Measurements from ENCODE around the gene IFFO2.
A peak's percentile ranks its signal among the peaks of the same experiment; 100 is the strongest.

Gene IFFO2

DNA sequence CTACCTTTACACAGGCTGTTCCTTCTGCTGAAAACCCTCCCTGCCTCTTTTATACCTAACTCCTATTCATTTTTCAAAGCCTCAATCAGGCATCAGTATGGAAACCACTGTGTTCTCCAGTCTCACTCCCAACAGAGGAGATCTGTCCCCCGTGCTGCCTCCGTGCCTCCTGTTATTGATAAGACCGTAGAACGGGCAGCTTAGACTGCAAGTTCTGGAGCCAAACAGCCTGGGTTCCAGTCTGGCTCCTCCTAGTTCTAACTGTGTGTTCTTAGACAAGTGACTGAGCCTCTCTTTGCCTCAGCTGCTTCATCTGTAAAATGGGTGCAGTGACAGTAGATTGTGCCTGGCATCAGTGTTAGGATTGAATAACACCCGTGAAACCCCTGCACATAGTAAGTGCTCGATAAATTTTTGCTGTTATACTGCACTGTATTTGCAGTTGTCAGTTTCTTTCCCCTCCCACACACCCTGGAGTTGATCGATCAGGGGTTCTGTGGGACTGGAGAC, 17.0 kb upstream of the IFFO2 start:
- H3K4me3 ChIP-seq (ENCODE audit: low read depth, low read length), result no peak overlapping the region
- no peak for DNase-seq (ENCODE audit: low read depth)

DNA sequence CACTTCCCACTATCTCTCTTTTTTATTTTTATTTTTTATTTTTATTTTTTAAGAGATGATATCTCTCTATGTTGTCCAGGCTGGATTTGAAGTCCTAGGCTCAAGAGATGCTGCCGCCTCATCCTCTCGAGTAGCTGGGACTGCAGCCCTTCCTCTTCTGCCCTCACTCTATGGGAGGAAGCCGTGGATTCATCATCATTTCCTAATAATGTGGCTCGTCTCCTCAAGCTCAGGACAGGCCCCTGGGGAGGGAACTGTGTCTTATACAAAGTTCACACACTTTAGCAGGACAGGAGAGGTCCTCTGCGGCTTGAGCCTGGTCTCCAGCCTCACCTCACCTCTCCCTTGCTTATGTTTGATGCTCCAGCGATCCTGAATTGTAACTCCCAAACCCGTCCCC, 16.5 kb upstream of the IFFO2 start:
- no peak for DNase-seq (ENCODE audit: low read depth)
- no peak overlapping the region for H3K4me3 ChIP-seq (ENCODE audit: low read depth, low read length)

DNA sequence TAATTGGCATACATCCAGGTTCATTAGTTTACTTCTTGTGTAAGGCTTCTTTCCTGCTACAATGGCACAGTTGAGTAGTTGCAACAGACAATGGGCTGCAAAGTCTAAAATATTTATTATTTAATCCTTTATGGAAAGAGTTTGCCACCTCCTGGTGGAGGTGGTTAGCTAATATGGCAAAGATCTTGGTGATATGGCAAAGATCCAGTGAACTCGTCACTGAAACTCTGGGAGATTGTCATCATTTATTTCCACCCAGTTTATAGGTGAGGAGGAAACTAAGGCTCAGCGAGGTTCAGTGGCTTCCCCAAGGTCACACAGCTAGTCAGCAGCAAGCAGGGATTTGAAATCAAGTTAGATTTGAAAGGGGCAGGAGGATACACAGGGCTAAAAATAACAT, 16.1 kb upstream of the IFFO2 start:
- no peak overlapping the region for H3K4me3 ChIP-seq (ENCODE audit: low read depth, low read length)

DNA sequence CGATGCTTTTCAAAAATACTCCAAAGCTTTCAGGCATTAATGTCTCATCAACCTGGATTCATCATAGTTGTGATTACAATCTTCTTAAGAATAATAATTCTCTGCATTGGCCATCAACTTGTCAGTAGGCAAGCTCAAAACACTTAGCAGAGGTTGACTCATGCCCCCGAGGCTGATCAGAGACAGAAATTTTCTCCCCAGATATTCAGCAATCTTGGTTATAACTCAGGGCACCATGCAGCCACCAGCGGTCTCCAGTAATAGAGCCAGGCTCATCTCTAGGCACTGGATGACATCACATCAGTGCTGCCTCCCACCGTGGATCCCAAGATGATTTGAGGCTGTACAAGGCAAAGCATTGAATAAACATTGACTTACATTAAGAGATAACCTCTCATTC, 14.3 kb upstream of the IFFO2 start:
- DNase-seq (ENCODE audit: low read depth), result no peak
- no peak overlapping the region for H3K4me3 ChIP-seq (ENCODE audit: low read depth, low read length)

More for the DNA sequence above, 16.1 kb upstream of the IFFO2 start:
- no peak for DNase-seq (ENCODE audit: low read depth)

DNA sequence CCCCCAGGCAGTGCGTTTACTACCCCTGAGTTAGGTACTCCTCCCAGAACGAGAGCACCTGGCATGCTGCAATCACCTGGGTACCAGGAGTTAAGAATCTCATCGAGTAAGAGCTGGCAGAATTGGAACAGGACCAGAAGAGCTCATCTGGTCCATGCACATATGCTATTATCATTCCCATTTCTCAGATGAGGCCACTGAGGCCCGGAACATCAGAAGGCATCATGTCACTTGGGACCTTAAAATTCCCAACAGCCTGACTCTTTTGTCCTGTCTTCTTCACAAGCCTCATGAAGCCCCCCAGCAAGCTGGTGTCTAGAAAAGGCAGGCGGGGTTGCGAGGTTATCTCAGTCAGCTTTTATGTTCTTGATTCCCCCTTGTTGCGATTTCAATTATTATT, 13.9 kb upstream of the IFFO2 start:
- no peak for DNase-seq (ENCODE audit: low read depth)
- H3K4me3 ChIP-seq (ENCODE audit: low read depth, low read length), result no peak overlapping the region

DNA sequence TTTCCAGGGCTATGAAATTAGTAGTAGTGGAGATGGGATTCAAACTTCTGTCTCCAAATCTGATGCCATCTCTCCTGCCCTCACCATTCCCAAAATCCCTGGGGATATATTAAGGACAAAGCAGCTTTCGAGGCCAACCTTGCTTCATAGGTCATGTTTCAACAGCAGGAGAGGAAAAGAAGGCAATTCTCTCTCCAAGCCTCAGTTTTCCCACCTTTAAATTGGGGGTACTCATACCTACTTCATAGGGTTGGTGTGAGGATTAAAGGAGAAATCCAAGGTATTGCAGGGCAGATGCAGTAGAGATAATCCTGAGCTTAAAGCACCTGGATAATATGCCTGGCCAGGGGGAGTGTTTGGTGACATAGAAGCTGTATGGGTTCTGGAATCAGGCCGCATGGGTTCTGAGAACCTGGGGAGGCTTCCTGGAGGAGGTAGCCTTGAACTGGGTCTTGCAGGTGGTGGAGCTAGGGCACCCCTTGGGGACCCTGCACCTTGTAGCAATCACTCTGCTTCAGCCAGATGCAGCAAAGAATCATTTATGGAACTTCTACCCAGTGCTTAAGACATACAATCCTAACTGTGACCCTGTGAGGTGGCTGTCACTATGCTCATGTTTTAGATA, 10.7 kb upstream of the IFFO2 start:
- DNase-seq (ENCODE audit: low read depth), result no peak
- no peak overlapping the region for H3K4me3 ChIP-seq (ENCODE audit: low read depth, low read length)

DNA sequence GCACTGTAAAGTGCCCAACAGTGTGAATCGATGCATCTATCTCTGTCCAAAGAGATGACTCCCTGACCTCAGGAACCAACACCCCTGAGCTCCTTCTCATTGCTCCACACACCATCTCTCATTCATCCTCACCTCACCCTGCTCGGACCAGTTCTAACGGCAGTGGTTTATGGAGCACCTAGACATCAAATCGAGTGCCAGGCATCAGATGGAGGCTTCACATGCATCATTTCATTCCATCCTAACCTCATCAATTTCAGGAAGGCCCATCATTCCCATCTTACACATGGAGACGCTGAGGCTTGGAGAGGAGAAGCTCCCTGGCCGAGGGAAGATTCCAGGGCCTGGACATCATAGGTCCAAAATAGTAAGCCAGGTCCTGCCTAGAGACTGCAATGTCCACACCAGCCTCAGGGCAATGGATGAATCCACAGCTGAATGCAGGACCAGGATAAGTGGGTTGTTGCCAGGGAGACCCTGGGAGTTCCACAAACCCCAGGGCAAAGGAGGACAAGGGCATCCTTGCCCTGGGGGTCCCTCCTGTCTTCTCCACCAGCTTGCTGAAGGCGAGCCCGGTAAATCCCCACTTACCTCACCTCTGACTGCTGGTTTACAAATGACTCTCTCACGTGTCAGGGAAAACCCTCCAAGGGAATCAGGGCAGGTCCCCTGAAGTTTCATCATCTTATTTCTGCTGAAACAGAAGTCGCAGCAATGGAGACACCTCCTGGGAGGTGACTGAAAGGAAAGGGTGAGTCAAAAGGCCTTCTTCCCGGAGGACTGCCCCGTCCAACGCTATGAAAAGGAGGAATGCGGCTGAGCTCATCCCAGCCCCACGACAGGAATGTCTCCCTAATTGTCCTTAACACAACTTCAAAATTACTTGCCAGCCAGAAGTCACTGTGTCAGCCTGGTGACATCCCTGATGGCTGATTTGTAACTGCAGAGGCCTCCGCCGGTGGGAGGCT, 9.0 kb upstream of the IFFO2 start:
- no peak overlapping the region for H3K4me3 ChIP-seq (ENCODE audit: low read depth, low read length)
- no peak for DNase-seq (ENCODE audit: low read depth)

DNA sequence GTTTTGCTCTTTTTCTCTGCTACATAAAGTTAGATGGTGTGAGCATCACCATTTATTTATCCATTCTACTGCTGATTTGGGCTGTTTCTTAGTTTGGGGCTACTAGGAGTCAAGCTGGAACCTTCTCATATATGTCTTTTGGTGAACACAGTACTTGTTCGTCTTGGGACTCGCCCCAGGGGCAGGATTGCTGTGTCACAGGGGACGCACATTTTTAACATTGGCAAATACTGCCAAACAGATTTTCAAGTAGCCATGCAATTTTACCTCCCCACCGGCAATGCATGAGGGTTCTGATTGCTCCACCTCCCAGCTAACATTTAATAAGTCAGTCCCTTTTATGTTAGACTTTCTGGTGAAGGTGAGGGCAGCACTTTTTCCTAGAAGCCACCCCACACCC, 7.5 kb upstream of the IFFO2 start:
- no peak for DNase-seq (ENCODE audit: low read depth)
- no peak overlapping the region for H3K4me3 ChIP-seq (ENCODE audit: low read depth, low read length)

DNA sequence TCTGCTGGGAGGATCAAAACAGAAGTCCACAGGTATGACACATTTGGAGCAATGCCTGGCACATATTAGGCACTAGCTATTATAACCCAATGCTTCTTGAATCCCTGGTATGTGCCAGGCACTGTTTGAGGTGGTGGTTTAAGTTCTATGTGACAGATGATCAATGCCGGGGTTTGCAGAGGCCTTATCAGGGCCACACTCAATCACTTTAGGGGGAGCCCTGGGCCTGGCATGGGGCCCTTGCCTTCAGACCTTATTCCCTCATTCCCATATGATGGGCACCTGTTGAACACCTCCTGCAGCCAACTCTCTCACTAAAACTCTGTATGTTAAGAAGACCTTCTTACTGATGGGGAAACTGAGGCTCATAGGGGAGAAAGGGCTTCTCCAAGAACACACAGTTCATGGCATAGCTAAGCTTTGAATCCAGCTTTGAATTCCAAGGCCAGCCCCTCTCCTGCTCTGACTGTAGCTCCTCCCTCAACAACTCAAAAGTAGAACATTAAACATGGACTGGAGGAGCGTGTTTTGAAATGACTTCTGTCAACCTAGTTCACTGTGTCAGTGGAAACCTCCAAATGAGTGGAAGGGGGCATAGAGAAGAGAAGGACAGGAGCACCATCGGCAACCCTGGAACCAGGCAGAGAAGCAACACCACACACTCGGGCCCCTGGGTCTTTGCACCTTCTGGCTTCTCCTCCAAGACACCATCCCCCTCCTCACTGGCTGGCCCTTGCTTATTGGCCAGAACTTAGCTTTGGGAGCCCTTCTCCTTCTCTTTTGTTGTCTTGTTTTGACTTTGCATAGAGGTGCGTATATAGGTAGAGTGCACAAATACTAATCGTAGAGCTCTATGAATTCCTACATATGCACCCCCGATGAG, 6.6 kb upstream of the IFFO2 start:
- DNase-seq (ENCODE audit: low read depth), result no peak
- no peak overlapping the region for H3K4me3 ChIP-seq (ENCODE audit: low read depth, low read length)

DNA sequence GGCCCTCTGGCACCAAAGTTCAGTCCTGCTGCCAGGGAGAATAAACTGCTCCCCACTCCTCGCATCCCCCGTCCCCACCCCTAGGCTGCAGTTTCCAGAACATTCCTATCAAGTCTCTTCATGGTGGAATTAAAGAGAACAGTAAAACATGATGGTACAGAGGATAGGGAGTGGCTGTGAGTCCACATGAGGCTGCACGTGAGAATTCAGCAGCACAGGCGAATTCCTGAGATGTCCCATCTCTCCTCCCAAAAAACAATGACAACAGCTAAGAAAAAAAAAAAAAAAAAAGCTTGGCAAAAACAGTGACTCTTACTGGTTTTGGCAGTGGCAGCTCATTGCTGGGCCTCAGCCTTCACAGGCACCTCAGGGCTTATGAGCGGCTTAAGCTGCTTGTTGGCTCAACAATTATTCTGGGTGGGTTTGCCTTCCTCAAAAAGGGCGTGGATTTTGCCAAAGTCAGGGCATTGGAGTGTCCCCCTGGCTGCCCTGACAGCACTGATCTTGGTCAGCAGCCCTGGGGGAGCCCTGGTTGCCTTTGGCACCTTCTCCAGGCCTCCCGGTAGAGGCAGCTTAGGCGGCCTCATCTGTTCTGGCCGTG, 5.7 kb upstream of the IFFO2 start:
- no peak for DNase-seq (ENCODE audit: low read depth)
- no peak overlapping the region for H3K4me3 ChIP-seq (ENCODE audit: low read depth, low read length)

DNA sequence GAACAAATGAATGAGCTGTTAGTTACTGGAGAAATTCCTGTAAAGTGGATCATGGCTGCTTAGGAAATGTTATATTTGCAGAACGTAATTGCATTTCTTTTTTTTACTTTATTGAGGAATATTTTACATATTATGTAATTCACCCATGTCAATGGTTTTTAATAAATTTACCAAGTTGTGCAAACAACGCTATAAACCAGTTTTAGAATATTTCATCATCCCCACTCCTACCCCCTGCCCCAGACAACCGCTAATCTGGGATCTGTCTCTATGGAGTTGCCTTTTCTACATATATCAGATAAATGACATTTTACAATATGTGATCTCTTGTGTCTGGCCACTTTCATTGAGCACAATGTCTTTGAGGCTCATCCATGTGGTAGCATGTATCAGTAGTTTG, 4.3 kb upstream of the IFFO2 start:
- no peak for DNase-seq (ENCODE audit: low read depth)
- no peak overlapping the region for H3K4me3 ChIP-seq (ENCODE audit: low read depth, low read length)

DNA sequence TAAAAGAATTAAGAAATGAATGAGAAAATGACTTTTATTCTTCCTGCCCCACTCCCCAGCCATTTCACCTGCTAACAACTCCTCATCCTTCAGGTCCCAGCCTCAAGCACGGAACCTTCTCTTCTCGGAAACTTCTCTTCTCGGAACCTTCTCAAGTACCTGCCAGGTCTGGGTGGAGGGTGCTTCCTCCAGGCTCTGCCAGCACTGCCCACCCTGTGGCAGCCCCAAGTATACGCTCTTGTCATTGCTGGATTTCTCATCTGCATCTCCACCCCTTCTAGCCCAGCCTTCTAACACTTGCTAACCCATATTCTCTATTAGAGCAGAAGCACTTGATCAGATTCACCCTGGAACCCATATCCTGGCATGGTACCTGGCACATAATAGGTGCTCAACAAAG, 3.9 kb upstream of the IFFO2 start:
- DNase-seq (ENCODE audit: low read depth), result no peak
- no peak overlapping the region for H3K4me3 ChIP-seq (ENCODE audit: low read depth, low read length)

DNA sequence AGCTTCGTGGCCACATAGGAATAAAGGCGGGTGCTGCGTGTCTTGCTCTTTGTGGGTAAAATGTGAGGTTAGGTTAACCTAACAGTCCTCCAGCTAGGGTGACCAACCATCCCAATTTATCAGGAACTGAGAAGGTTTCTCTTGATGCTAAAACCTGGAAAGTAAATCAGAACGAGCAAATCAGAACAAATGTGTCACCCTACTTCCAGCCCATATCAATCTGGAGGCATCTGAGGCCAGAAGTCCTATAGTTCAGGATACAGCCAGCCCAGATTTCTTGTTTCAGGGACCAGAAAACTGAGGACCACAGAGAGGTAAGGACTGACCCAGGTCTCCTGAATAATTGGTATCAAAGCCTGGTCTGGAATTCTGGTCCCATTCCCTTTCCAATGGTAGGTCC, 3.1 kb upstream of the IFFO2 start:
- no peak overlapping the region for H3K4me3 ChIP-seq (ENCODE audit: low read depth, low read length)
- DNase-seq (ENCODE audit: low read depth), result no peak

DNA sequence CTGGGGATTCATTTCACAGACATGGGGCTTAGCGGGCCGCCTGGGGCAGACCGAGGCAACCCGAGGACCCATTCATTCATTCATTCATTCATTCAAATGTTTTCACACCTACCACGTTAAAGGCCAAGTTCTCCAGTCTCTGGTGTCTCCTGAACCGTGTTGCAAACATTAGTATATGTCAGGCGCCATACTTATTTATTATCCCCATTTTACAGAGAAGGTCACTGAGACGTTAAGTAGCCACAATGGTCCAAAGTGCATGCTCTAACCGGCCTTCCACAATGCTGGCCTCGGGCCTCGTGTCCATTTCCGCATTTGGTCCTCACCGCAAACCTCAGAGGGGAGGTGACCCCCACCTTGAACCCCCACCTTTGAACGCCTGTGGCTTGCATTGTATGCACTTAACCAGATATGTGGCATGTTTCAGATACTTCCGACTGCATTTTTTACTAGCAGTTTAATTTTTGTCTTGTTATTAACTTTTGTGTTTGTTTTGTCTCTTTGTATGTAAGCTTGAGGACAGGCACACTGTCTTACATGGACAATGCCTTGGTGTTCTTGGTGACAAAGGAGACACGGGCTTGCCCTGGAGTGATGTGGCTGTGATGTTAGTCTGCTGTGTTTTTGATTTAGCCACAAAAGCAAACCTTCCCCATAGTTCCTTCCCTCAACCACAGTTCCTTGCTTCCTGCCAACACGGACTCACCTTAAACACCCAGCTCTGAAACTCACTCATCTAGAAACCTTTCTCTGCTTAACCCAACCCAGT, 1.2 kb upstream of the IFFO2 start:
- DNase-seq (ENCODE audit: low read depth), result no peak

DNA sequence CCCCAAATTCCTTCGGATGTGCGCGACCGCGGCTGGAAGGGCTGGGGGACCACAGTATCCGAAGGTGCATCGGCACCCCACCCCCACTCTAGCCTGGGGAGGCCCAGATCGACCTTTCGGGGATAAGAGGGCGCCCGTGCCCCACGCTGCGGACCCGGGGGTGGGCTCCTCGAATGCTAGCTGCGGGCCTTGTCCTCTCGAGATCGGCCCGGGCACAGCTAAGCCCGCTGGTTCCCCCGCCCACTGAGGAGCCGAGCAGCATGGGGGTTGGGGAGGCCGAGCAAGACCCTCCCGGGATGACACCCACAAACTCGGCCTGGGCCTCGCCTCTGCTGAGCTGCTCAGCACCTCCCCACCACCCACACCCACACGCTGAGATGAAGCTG, 653 bp upstream of the IFFO2 start:
- H3K4me3 ChIP-seq (ENCODE audit: low read depth, low read length), result peak overlapping the region; percentile 75
- no peak for DNase-seq (ENCODE audit: low read depth)

More for the DNA sequence above, 1.2 kb upstream of the IFFO2 start:
- H3K4me3 ChIP-seq (ENCODE audit: low read depth, low read length), result peak overlapping the region; percentile 75

DNA sequence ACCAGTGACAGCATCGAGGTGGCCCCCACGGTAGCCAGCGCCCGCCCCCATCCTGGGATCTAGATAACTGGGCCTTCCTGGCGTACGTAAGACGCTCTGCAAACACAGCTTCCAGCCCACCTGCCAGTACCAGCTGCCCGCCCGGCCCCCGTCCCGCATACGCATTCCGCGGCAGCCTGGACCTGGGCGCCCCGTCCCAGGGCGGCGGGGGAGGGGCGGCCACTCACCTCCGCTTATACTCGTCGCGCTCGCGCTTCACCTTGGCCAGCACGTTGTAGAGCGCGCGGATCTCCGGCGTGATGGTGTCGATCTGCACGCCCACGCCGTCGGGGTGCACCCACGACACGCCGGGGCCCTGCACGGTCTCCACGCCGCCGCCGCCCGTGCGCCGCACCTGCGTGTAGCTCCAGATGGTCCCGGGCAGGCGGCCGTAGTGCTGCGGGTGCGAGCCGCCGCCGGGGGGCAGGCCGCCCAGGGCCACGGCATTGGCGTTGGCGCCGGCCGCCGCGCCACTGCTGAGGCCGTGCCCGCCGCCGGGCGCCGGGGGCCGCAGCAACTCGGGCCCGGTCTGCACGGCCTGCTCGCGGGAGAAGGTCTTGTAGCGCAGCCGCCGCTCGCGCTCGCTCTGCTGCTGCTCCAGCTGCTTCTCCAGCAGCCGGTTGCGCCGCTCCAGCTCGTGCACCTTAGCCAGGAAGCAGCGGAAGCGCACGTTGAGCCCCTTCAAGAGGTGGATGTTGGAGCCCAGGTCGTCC, 859 bp downstream of the IFFO2 start:
- peak overlapping the region; percentile 75 for H3K4me3 ChIP-seq (ENCODE audit: low read depth, low read length)
- DNase-seq (ENCODE audit: low read depth), result no peak

DNA sequence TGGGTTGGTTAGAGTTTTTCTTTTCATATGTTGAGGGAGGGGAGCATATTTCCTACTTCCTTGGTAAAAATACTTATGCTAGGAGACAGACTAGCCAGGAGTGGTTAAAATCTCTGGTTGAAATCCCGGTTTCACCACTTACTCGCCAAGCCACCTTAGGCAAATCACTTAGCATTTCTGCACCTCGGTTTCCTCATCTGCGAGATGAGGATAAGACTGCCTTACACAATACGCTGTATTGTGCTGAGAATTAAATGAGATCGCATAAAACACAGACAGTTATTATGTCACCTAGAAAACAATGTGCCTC, 1.4 kb downstream of the IFFO2 start:
- no peak for DNase-seq (ENCODE audit: low read depth)
- H3K4me3 ChIP-seq (ENCODE audit: low read depth, low read length), result peak overlapping the region; percentile 75

Data from skeletal muscle cell (primary cell).